Measurements from ENCODE around the gene GRM8.
"Not testable (repeated sequence)": the region's sequence is repeated elsewhere in the genome, so short reads cannot be mapped to it uniquely, and the experiment has no call there.

Gene GRM8

DNA sequence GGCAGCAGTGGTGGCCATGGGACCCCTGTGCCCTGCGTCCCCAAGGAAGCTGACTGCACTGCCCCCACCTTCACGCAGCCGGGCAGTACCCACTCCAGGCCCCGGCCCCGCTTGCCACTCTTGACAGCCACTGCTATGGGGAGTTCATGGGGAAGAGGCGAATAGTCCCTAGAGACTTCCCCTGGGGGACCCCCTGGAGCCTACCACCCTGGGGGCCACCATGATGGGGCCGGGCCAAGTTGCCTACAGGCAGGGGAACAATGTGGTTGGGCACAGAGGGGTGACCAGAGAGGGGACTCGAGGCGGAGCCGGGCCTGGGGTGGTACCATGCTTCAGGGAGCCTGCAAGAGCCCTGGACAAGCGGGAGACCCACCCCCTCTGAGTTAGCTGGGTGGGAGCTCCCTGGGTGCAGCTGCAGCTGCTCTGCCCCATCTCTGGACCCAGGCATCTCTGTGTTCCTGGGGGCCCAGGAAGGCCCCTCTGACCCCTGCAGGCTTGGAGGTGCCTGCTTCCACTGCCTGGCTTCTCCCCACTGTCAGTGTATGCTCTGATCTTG is 567.6 kb downstream of the GRM8 start:
- no peak overlapping the region for H3K4me3 ChIP-seq (ENCODE audit: low read depth, low read length)
- no peak for DNase-seq (ENCODE audit: low read depth)
- no peak for TF ChIP-seq CTCF (IDR thresholded peaks at IDR 0.05; ENCODE audit: low read depth, low read length, missing control alignments)
- in situ Hi-C loops (cut with HindIII; ENCODE audit: low sequenced_read_pairs): no loop called here

DNA sequence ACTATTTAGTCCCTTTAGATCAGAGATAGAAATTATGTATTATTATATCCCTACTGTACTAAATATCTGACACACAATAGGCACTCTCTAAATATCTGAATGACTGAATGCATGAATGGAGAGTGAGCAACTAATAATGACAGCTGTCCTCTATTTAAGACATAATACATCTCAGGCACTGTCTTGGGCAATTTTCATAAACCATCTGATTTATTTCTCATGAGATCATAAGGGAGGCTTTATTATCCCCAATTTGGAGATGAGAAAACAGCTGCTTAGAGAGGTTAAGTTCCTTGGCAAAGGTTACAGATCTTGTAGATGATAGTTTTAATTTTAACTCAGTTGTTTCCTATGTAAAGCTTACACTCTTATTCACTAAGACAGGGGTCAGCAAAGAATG is 570.6 kb downstream of the GRM8 start:
- no peak for DNase-seq (ENCODE audit: low read depth)
- no peak for TF ChIP-seq CTCF (IDR thresholded peaks at IDR 0.05; ENCODE audit: low read depth, low read length, missing control alignments)
- no peak overlapping the region for H3K4me3 ChIP-seq (ENCODE audit: low read depth, low read length)
- in situ Hi-C loops (cut with HindIII; ENCODE audit: low sequenced_read_pairs): no loop called here

GRCh38 chr7:126668762-126669161 is 584.0 kb downstream of the GRM8 start:
- in situ Hi-C loops (cut with HindIII; ENCODE audit: low sequenced_read_pairs); H3K4me3 ChIP-seq (ENCODE audit: low read depth, low read length); DNase-seq (ENCODE audit: low read depth): not testable (repeated sequence)

- no peak overlapping the region for H3K4me3 ChIP-seq (ENCODE audit: low read depth, low read length)
- in situ Hi-C loops (cut with HindIII; ENCODE audit: low sequenced_read_pairs): no loop called here
- DNase-seq (ENCODE audit: low read depth): no peak
- TF ChIP-seq CTCF (IDR thresholded peaks at IDR 0.05; ENCODE audit: low read depth, low read length, missing control alignments): no peak
Measured at GRCh38 chr7:126668367-126668752, 584.4 kb downstream of the GRM8 start.

GRCh38 chr7:126667742-126668366 is 584.9 kb downstream of the GRM8 start:
- H3K4me3 ChIP-seq (ENCODE audit: low read depth, low read length): no peak overlapping the region
- no peak for TF ChIP-seq CTCF (IDR thresholded peaks at IDR 0.05; ENCODE audit: low read depth, low read length, missing control alignments)
- in situ Hi-C loops (cut with HindIII; ENCODE audit: low sequenced_read_pairs): no loop called here
- DNase-seq (ENCODE audit: low read depth): no peak

- no peak overlapping the region for H3K4me3 ChIP-seq (ENCODE audit: low read depth, low read length)
- in situ Hi-C loops (cut with HindIII; ENCODE audit: low sequenced_read_pairs): no loop called here
- no peak for TF ChIP-seq CTCF (IDR thresholded peaks at IDR 0.05; ENCODE audit: low read depth, low read length, missing control alignments)
- no peak for DNase-seq (ENCODE audit: low read depth)
Measured at GRCh38 chr7:126662856-126663255, 589.9 kb downstream of the GRM8 start.

GRCh38 chr7:126659124-126659523 is 593.6 kb downstream of the GRM8 start:
- TF ChIP-seq CTCF (IDR thresholded peaks at IDR 0.05; ENCODE audit: low read depth, low read length, missing control alignments): no peak
- no peak for DNase-seq (ENCODE audit: low read depth)
- H3K4me3 ChIP-seq (ENCODE audit: low read depth, low read length): no peak overlapping the region
- in situ Hi-C loops (cut with HindIII; ENCODE audit: low sequenced_read_pairs): no loop called here

Data from astrocyte of the cerebellum (primary cell).